ENCODE results near the gene PGS1.

PGS1 gene

DNA sequence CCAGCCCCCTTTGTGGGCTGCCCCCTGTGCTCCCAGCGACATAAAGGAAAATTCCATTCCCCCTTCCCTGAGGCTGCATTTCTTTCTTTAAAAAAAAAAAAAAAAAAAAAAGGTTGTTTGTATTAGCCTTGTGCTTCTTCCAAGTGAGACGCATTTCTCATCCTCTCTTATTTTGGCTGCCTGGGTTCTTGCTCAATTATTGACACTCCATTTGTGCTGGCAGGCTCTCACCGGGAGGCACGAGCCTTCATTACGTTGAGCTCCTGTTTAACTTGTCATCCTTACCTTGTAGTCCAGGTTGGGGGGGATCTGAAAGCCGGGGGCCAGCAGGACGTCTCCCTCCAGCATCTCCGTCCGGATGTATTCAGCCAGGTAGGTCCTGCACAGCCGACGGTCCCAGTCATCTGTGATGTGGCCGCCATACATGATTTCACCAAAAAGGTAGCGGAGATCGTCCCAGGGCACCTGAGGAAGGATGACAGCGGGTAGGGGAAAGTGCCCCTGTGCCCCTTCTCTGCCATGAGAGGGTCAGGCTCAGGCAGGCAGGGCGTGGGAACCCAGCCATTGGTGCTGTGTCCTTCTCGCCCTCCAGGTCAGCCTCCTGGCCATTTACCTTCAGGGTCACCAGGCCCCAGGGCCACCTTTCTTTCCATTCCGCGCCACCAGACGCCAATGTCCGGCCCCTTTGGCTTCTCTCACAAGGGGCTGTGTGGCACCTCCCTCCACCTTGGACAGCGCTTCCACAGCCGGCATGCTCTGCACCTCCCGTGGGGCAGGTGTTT is 50.6 kb downstream of the PGS1 start:
- DNase-seq, result no peak

DNA sequence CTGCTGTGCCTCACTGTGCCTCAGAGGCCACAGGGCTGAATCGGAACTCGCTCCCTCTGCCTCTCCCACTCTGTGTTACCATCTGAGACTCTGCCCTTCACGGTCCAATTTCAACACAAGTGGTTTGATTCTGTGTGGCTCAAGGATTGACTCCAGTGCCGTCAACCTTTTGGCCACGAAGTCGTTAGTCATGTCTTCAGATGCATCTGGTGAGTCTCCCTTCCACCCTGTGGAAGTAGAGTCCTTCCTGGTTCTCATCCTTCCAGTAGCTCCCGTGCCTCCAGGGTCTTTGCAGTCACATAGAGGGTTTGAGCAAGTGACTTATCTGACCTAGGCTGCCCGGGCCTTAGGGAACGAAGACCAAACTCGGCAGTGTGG is 51.2 kb downstream of the PGS1 start:
- DNase-seq, result no peak

DNA sequence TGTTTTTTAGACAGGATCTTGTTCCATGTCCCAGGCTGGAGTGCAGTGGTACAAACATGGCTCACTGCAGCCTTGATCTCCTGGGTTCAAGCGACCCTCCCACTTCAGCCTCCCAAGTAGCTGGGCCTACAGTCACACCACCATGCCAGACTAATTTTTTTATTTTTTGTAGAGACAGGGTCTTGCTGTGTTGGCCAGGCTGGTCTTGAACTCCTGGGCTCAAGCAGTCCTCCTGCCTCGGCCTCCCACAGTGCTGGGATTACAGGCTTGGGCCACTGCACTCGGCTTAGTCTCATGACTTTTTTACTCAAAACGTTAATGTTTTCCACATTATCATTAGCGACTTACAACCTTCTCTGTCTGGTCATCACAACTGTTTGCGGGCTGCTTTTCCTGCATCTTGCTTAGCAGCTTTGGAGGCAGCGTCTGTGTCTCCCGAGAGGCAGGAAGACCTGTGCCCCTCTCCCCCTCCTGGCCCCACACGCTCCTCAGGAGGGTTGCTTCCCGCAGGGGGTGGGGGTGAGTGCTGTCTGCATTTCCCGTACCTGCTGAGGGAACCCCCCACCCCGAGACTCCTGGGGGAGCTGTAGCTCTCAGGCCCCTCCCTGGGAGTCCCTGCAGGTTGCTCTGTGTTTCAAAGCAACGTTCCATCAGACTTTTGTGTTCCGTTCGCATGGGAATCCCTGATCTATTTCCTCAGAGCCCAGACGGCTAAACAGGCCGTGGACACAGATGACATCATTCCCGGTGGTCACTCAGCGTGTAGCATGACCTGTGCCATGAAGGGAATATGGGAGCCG is 52.6 kb downstream of the PGS1 start:
- DNase-seq, result no peak

DNA sequence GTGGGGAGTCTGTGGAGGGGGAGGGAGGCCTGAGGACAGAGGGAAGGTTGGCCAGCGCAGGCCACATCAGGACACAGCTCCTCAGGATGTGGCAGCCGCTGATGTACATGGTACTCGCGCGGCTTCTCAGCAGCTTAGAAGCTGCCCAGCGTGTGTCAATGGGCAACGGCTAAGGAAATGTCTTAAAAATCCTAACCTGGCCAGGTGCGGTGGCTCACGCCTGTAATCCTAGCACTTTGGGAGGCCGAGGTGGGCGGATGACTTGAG is 53.2 kb downstream of the PGS1 start:
- no peak for DNase-seq

DNA sequence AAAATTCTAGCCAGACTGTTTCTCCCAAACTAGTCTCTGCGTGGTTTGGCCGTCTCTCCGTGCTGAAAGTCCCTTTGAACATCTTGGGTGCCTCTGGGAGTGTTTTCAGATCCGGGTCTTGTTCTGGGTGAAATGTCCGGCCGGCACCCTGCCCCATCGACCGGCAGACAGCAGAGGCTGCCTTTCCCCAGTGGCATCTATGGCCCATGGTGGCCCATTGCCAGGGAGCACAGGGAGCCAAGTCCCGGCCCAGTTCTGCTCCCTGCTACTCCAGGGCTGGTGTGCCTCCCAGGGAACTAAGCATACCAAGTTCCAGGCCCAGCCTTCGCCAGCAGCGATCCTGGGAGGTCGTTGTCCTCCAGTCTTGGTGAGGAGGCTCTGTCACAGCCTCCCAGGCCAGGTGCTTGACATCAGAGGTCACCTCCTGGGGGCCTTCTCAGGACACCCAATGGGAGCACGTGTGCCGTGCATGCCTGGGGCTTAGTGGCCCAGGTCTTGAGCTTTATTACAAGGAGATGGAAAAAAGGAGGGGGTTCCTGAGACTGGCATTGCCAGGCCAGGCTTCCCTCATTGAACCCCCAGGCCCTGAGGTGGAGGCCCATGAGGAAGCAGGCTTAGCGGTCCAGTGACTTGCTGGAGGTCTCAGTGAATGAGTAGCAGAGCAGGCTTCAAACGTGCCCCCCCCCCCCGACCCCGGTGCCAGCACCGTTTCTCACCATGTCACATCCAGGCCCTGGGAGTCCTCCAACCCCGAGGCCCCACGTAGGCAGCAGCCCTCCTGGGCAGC is 54.0 kb downstream of the PGS1 start:
- no peak for DNase-seq

DNA sequence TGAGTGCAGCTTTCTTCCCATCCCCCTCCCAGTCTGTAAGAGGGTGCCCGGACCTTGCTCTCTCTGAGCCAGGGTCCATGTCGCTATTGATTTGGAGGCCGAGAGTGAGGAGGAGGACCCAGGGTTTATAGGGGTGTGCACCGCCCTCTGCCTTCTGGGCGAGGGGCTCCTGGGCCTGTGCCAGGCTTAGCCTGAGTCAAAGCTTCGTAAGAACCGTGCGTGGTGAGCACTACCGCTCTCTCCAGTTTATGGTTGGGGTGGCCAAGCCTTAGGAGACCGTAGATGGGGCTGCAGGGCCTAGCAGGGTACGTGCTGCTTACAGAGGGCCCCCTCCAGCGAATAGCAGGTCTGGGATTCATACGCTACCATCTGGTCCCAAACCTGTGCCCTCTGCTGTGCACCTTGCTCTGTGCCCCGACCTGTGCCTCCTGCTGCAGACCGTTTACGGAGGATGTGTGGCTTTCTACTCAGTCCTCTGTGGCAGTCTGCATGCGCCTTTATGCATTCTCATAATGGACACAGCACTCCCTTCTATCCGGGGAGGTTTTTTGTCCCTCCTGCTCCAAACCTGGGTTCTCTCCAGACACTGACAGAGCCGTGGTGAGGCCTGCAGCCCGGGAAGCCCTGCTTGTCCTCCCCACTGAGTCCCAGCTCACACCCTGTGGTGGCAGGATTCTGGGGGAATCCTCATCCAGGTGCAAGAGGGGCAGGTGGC is 54.7 kb downstream of the PGS1 start:
- no peak for DNase-seq

DNA sequence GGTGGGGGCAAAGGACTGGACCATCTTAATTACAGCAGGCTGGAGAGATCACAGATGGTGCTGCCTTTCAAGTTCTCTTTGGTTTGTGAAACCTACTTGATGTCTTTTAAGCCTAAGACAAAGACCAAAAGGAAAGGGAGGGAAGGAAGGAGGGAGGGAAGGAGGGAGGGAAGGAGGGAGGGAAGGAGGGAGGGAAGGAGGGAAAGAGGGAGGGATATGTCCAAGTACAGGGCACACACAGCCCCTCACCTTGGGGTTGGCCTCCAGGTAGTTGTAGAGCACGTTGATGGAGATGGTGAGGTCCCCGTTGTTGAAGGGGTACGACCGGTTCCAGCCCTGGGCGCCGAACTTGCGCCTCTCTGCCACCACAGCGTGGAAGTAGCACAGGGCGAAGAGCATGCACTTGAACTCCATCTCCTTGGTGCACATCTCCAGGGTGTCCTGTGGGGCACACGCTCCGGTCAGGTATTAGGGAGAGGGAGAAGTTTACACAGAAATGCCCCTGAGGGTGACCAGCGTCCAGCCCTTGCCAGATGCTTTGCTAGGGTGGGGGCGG is 55.4 kb downstream of the PGS1 start:
- DNase-seq, result no peak

DNA sequence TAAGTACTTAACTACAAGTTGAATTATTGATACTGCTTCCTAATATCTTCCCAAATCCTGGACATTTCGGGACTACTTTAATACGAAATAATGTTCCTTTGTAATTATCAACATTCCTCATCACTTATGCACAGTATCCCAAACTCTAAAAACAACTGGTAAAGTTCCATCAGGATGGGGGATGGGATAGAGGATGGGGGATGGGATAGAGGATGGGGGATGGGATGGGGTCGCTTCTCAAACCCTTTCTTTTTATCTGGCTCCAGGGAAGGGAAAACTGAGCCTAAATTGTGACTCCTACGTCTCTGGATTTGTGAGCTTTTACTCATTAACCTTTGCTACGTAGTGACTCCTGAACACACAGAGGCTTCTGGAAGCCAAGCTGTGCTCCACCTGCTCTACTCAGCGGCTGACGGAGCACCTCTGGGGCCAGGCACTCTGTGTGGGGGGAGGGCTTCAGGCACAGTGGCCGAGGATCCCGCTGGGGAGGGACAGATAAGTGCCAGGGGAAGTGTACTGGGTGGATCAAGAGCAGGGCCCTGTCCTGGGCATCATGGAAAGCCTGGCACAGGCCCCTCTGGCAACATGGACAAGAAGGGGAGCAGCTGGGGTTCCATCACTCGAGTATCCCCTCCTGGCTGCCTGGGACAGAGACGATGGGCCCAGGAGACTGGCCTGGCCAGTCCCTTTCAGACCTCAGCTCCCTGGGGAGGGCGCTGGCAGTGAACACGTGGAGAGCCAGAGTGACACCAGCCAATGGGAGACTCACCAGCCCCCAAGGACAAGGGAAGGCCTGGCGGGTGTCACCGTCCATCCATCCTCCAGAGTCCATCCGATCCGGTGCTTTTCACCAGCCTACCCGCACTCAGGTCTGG is 56.2 kb downstream of the PGS1 start:
- DNase-seq, result no peak

DNA sequence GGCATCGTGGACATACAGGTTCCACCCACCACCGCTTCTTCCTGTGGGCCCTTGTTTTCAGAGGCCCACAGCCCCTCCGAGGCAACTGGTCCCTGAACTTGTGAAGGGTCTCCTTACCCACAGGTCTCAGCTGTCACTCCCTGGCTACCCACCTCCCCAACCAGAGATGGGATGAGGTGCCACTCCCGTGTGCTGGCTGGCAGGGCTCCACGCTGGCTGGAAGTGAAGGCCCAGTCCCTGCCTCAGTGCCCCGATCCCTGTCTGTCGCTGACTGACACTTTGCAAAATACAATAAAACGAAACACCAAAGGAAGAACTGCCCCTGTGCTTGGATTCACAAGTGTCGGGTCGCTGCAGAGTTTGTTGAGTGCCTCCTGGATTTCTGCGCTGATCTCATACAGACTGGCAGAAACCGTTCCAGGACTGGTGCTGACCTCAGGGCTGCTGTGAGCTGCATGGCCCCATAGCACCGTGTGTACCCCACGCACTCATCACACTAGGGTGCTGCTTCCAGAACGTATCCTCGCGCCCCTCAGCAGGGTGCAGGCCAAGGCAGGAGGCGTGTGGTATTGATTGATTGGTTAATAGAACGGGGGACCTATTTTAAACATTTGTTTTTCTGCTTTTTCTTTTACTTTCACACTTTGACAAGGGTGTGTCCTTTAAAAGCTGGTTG is 57.0 kb downstream of the PGS1 start:
- DNase-seq, result no peak

DNA sequence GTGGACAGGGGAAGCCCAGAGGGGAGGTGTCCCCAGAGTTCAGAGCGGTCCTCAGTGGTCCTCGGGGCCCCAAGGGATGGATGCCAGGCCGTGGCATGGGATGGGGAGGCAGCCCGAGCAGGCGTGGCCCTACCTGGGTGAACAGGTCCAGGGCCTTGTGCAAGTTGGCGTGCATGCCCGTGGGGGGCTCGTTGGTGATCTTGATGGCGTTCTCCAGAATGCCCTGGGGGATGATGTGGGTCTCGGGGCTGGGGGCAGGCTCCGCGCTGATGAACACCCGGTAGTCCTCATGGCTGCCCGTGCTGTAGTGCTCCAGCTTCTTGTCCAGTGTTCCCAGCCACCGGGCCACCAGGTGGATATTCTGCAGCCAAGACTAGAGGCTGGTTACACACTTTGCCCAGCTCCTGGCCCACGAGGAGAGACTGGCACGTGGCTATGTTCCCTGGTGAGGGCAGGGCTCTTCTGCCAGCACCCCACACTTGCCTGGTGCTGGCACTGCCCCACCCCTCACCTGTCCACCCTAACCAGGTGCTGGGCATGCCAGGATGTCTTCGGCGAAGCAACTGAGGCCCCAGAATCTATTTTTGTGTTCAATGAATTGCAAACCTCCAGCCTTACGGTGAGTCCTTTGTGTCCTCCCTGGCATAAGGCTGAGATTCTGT is 59.2 kb downstream of the PGS1 start:
- DNase-seq, result no peak

DNA sequence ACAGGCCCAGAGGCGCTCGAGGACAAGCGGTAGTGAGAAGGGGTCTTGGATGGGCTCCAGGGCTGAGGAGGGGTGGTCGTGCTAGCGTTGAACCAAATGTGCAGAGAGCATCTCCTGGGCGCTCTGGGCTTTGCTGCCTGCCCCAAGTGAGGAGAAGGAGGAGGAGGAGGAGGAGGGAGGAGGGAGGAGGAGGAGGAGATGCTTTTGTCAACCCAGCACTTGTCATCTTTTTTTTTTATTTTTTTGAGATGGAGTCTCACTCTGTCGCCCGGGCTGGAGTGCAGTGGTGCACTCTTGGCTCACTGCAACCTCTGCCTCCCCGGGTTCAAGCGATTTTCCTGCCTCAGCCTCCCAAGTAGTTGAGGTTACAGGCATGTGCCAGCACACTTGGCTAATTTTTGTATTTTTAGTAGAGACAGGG is 59.8 kb downstream of the PGS1 start:
- no peak for DNase-seq

DNA sequence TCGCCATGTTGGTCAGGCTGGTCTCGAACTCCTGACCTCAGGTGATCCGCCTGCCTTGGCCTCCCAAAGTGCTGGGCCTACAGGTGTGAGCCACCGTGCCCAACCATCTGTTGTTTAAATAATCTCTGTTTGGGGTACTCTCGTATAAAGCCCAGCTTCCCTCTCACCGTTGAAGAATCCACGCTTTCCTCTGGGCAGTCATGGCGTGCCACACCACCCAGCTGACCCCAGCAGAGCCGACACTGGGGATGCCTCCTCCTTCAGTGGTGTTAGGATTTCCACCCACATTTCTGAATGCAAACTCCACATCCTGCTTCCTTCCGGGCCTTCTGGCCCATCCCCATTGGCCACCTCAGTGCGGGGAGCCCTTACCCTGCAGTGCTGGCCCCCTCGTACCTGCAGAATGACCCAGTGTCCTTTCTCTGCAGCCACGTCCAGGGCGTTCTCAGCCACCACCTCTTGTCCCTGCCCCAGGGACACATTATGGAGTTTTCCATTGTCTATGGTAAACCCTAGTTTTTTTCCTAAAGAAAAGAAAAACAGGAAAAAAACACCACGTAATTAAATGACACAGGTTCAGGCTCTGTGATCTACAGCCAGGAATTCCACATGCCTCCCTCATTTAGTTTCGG is 60.4 kb downstream of the PGS1 start:
- DNase-seq, result no peak

DNA sequence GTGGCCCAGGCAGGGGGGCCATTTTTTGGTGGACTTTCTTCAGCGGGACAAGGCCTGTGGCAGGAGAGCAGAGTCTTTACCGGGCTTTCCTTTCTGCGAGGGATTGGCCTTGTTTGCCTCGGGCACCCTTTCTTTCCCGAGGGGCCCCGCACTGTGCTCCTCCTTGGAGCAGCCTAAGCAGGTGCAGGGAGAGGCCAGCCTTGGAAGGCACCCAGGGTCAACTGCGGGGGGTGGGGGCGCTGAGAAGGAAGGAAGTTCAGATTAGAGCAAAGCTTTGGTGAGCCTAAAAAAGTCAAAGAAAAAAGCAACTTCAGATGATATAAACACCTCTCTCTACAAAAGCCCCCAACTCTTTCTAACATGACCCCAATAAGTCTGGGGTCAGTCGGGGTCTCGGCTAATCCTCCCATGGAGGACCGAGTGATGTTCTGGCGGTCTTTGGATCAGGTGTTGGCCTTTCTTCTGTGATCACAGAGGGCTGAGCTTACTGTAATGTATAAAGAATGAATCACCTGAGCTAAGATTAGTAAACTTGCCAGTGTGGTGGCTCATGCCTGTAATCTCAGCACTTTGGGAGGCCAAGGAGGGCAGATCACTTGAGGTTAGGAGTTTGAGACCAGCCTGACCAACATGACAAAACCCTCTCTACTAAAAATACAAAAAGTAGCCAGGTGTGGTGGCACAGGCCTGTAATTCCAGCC is 63.0 kb downstream of the PGS1 start:
- no peak for DNase-seq

DNA sequence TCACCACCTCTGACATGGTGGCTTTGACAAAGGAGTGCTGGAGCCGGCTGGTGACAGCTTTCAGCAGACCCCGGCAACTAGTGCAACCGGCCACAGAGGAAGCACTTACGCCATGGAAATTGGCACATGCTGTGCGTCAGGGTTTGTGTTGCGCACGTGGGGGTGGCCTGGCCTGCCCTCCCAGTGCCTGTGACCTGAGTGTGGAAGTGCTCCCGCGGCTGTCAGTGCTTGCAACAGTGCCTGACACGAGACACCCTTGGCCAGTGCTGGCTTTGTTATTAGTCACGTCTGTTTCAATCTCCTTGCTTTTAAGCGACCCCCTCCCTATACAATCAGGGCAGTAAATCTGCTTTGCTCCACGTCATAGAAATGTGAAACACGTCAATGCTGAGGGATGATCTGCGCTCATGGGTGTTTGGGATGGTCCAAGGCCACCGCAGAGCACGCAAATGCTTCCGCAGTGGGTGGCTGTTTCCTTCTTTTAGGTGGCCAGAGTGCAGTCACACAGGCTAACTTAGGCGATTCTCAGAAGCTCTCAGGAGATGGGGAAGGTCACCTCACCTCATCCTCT is 64.3 kb downstream of the PGS1 start:
- DNase-seq, result peak; percentile 65

DNA sequence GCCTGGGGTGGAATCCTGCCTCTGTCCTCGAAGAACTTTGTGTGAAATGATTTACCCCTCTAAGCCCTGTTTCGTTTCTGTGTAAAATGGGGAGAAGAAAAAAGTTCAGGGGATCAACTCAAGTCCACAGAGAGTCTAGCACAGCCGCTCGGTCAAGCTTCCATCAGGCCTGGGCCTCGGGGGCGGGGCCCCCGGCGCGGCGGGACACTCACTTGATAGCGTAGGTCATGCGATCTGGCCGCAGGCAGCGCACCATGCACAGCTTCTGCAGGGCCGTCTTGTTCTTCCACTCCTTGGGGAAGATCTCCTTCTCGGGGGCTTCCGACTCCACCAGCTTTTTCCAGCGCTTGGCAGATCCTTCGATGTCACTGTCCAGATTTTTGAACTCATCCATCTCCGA is 65.9 kb downstream of the PGS1 start:
- DNase-seq, result no peak

DNA sequence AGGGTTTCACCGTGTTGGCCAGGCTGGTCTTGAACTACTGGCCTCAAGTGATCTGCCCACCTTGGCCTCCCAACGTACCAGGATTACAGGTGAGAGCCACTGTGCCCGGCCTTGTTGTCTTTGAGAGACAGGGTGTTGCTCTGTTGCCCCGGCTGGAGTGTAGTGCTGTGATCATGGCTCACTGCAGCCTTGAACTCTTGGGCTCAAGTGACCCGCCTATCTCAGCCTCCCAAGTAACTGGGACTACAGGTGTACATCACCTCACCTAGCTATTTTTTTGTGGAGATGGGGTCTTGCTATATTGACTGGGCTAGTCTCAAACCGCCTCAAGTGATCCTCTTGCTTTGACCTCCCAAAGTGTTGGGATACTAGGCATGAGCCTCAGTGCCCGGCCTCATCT is 68.4 kb downstream of the PGS1 start:
- DNase-seq, result no peak

DNA sequence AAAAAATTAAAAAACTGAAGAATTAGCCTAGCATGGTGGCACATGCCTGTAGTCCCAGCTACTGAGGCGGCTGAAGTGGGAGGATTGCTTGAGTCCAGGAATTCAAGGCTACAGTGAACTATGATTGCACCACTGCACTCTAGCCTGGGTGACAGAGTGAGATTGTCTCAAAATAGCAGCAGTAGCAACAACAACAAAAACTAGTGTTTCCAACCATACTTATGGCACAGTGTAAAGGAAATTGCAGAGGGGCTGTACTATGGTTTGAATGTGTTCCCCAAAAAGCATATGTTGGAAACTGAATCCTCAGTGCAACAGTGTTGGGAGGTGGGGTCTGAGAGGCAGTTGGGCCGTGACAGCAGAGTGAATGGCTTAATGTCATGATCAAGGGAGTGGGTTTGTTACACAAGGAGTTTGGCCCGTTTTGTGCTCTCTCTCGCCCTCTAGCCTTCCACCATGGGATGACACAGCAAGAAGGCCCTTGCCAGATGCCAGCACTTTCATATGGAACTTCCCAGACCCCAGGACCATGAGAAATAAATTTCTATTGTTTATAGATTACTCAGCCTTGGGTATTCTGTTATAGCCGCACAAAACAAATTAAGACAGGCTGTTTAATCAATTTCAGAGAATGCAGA is 70.0 kb downstream of the PGS1 start:
- DNase-seq, result no peak

DNA sequence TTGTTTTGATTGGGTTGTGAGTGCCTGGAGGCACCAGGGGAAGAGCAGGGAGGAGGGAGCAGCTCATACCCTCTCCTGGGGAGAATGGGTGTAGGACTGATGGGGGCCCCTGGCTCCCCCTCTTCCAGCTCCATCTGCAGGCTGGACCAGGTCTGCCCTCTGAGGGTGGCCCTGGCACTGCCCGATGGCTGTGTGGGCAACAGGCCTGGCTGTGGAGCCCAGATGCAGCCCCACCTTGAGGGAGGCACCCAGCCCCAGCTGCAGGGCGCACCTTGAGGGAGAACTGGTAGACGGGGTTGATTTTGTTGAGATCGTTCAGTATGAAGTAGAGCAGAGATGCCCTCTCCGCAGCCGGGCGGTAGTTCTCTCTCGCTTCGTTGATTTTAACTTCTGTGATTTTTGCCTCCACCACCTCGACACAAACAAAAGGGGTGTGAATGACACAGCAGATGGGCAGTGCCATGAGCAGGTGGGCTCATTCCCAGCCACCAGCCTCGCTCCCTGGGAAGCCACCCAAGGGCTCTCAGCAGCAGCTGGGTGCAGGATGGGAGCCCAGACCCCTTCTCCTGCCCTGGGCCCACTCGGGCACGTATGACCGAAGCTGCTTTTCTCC is 71.6 kb downstream of the PGS1 start:
- DNase-seq, result no peak

Measured in right hindlimb (tissue), 1 donor.